GM12873 (cell line): ENCODE data around the gene ETV2.

Experiments
- CTCF ChIP-seq: IDR thresholded peaks from 2 replicates; pipeline ENCODE4 v1.5.1; 2012; ENCODE audit warnings: low read depth, mild to moderate bottlenecking, moderate library complexity, low read length, control low read depth; ENCODE audit not compliant: insufficient read depth; ENCODE audit errors: missing control alignments

ETV2 gene

GRCh38 chr19:35609851-35610353 lies 31.6 kb upstream of the ETV2 start:
- TF ChIP-seq CTCF = no peak

- no peak for TF ChIP-seq CTCF
These were observed 29.4 kb upstream of the ETV2 start for GRCh38 chr19:35612224-35612558.

GRCh38 chr19:35612559-35613321 lies 28.8 kb upstream of the ETV2 start, which contains the start of gene HAUS5:
Gene HAUS5 (plus strand): TSS chr19:35612735. CDS start chr19:35612795, 60 bp downstream.
- no peak for TF ChIP-seq CTCF

- TF ChIP-seq CTCF = no peak
These were observed 28.0 kb upstream of the ETV2 start for GRCh38 chr19:35613574-35613973.

- TF ChIP-seq CTCF = no peak
These were observed 26.5 kb upstream of the ETV2 start for GRCh38 chr19:35615036-35615435.

GRCh38 chr19:35618857-35619256 lies 22.7 kb upstream of the ETV2 start:
- no peak for TF ChIP-seq CTCF

- no peak for TF ChIP-seq CTCF
These were observed 22.1 kb upstream of the ETV2 start for GRCh38 chr19:35619290-35619923.
